GM12875 (cell line): Measurements from ENCODE around the gene ZSWIM8.

Experiments
- H3K4me3 ChIP-seq: one replicate; pipeline ENCODE4 v1.5.1; 2011; ENCODE audit warnings: low read depth, low read length, control low read depth
- TF ChIP-seq, protein P1 (sequence below): IDR thresholded peaks from 2 replicates; pipeline ENCODE4 v1.5.1; 2011; ENCODE audit warnings: low read depth, mild to moderate bottlenecking, control low read depth, inconsistent platforms, low read length, moderate library complexity, borderline replicate concordance; ENCODE audit not compliant: insufficient read depth

The ZSWIM8 gene

GRCh38 chr10:73836427-73836980 is 51.1 kb downstream of the ZSWIM8 start:
- TF ChIP-seq, protein P1, sequence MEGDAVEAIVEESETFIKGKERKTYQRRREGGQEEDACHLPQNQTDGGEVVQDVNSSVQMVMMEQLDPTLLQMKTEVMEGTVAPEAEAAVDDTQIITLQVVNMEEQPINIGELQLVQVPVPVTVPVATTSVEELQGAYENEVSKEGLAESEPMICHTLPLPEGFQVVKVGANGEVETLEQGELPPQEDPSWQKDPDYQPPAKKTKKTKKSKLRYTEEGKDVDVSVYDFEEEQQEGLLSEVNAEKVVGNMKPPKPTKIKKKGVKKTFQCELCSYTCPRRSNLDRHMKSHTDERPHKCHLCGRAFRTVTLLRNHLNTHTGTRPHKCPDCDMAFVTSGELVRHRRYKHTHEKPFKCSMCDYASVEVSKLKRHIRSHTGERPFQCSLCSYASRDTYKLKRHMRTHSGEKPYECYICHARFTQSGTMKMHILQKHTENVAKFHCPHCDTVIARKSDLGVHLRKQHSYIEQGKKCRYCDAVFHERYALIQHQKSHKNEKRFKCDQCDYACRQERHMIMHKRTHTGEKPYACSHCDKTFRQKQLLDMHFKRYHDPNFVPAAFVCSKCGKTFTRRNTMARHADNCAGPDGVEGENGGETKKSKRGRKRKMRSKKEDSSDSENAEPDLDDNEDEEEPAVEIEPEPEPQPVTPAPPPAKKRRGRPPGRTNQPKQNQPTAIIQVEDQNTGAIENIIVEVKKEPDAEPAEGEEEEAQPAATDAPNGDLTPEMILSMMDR = no peak
- no peak overlapping the region for H3K4me3 ChIP-seq

GRCh38 chr10:73837072-73837471 is 51.7 kb downstream of the ZSWIM8 start:
- TF ChIP-seq, protein P1 = no peak
- no peak overlapping the region for H3K4me3 ChIP-seq

- H3K4me3 ChIP-seq = no peak overlapping the region
- TF ChIP-seq, protein P1 = no peak
Measured at GRCh38 chr10:73838008-73838567, 52.7 kb downstream of the ZSWIM8 start.

- TF ChIP-seq, protein P1 = no peak
- H3K4me3 ChIP-seq = no peak overlapping the region
Measured at GRCh38 chr10:73838827-73839226, 53.4 kb downstream of the ZSWIM8 start.

- no peak overlapping the region for H3K4me3 ChIP-seq
- TF ChIP-seq, protein P1 = no peak
Measured at GRCh38 chr10:73839276-73839966, 54.0 kb downstream of the ZSWIM8 start.

- no peak overlapping the region for H3K4me3 ChIP-seq
- TF ChIP-seq, protein P1 = no peak
Measured at GRCh38 chr10:73840056-73840402, 54.6 kb downstream of the ZSWIM8 start.
